SK-N-SH (cell line): ENCODE data around the gene UVRAG. TPM values are rescaled to one million over a fixed set of nuclear protein-coding genes. Genes with fewer than 3 reads are reported as not detected.

Source experiments
- CTCF ChIA-PET: fragments of 300-600, 350-600 bp; formaldehyde crosslinking; extraction: SDS; loops from one replicate; lab custom pipeline; 2021; lab: Yijun Ruan, JAX
- POLR2A ChIA-PET: fragments of 350-600 bp; sonication (Branson Sonifier 250); formaldehyde crosslinking; extraction: SDS; loops from one replicate; lab custom pipeline; 2020; ENCODE audit warnings: antibody characterized with exemption, inconsistent platforms; lab: Yijun Ruan, JAX
- DNase-seq: peaks from one replicate; pipeline ENCODE4 v3.0.0; 2012
- H2AFZ ChIP-seq: fragments of 200-600 bp; sonication (generic); 2 replicates; pipeline ENCODE4 v1.8.1; 2016; ENCODE audit warnings: antibody characterized with exemption, mild to moderate bottlenecking, low read depth
- H3F3A ChIP-seq: fragments of 200-600 bp; sonication (generic); replicated peaks from 2 replicates; pipeline ENCODE3; 2016; ENCODE audit warnings: antibody characterized with exemption, mild to moderate bottlenecking; ENCODE audit not compliant: insufficient read depth
- H3K27ac ChIP-seq, 2 experiments: fragments of 200-500 bp in 1 of 2; fragments of 200-600 bp in 1 of 2; sonication (Bioruptor generic) in 1 of 2; sonication (generic), shearing (Covaris generic) in 1 of 2; 2 replicates each; pipeline versions ENCODE4 v1.5.1 to v1.6.1; 2014 to 2016; ENCODE audit warnings: low read depth in 2 of 2, inconsistent platforms in 1 of 2, low read length in 1 of 2, mild to moderate bottlenecking in 1 of 2, mixed read lengths in 1 of 2
- H3K27me3 ChIP-seq: fragments of 200-600 bp; sonication (generic), shearing (Covaris generic); 2 replicates; pipeline ENCODE4 v1.6.1; 2016; ENCODE audit warnings: mixed run types; ENCODE audit not compliant: insufficient read depth
- H3K36me3 ChIP-seq, 2 experiments: fragments of 200-500 bp in 1 of 2; fragments of 200-600 bp in 1 of 2; sonication (Bioruptor generic) in 1 of 2; sonication (generic) in 1 of 2; replicated peaks in 1 of 2; 2 replicates each; pipeline versions ENCODE3 to v1.5.1; 2014 to 2016; ENCODE audit warnings: low read length in 1 of 2, mild to moderate bottlenecking in 1 of 2; ENCODE audit not compliant: insufficient read depth in 2 of 2, control insufficient read depth in 1 of 2
- H3K4me1 ChIP-seq, 2 experiments: fragments of 200-500 bp in 1 of 2; fragments of 200-600 bp in 1 of 2; sonication (Bioruptor generic) in 1 of 2; sonication (generic), shearing (Covaris generic) in 1 of 2; 2 replicates each; pipeline versions ENCODE4 v1.5.1 to v1.6.1; 2014 to 2016; ENCODE audit warnings: low read depth in 1 of 2, low read length in 1 of 2, mixed run types in 1 of 2; ENCODE audit not compliant: insufficient read depth in 2 of 2, control insufficient read depth in 1 of 2
- H3K4me2 ChIP-seq: fragments of 200-600 bp; sonication (generic), shearing (Covaris generic); 2 replicates; pipeline ENCODE4 v1.6.1; 2017; ENCODE audit warnings: mixed run types
- H3K4me3 ChIP-seq, 2 experiments: fragments of 200-500 bp in 1 of 2; fragments of 200-600 bp in 1 of 2; sonication (Bioruptor generic) in 1 of 2; sonication (generic), shearing (Covaris generic) in 1 of 2; 2 replicates each; pipeline versions ENCODE4 v1.5.1 to v1.8.1; 2014 to 2016; ENCODE audit warnings: low read depth in 2 of 2, inconsistent platforms in 1 of 2, low read length in 1 of 2, mild to moderate bottlenecking in 1 of 2, mixed read lengths in 1 of 2, moderate library complexity in 1 of 2
- H3K79me2 ChIP-seq: fragments of 200-600 bp; sonication (generic); 2 replicates; pipeline ENCODE4 v1.8.1; 2017; ENCODE audit warnings: mild to moderate bottlenecking; ENCODE audit not compliant: insufficient read depth
- H3K9ac ChIP-seq: fragments of 200-600 bp; sonication (generic); 2 replicates; pipeline ENCODE4 v1.6.1; 2017; ENCODE audit warnings: mixed run types
- H3K9me2 ChIP-seq: fragments of 200-600 bp; sonication (generic); 2 replicates; pipeline ENCODE4 v1.6.1; 2017; ENCODE audit warnings: mixed run types
- H3K9me3 ChIP-seq: fragments of 200-600 bp; sonication (generic); 2 replicates; pipeline ENCODE4 v1.6.1; 2017; ENCODE audit warnings: mixed run types, mild to moderate bottlenecking, moderate library complexity
- H4K20me1 ChIP-seq: fragments of 200-600 bp; sonication (generic); 2 replicates; pipeline ENCODE4 v1.6.1; 2017; ENCODE audit warnings: mild to moderate bottlenecking, mixed run types; ENCODE audit not compliant: insufficient read depth
- CHD2 ChIP-seq: fragments of 150-350 bp; IDR thresholded peaks from 2 replicates; pipeline ENCODE4 v1.6.1; 2018; ENCODE audit warnings: low read length; ENCODE audit not compliant: partially characterized antibody
- CTCF ChIP-seq: fragments of 200-600 bp; sonication (generic); IDR thresholded peaks from 2 replicates; pipeline ENCODE4 v1.6.1; 2017; ENCODE audit warnings: antibody characterized with exemption, mild to moderate bottlenecking, moderate library complexity
- EZH2phosphoT487 ChIP-seq: fragments of 200-600 bp; sonication (generic); IDR thresholded peaks from 2 replicates; pipeline ENCODE4 v1.6.1; 2017; ENCODE audit warnings: low read depth, mixed run types, mild to moderate bottlenecking, antibody characterized with exemption, moderate library complexity, borderline replicate concordance
- FOXM1 ChIP-seq: IDR thresholded peaks from 2 replicates; pipeline ENCODE4 v1.4.0; 2012; ENCODE audit warnings: low read depth, mild to moderate bottlenecking
- GABPA ChIP-seq: IDR thresholded peaks from 2 replicates; pipeline ENCODE4 v1.4.0; 2012; ENCODE audit warnings: low read depth, mild to moderate bottlenecking
- GATA2 ChIP-seq: sonication (generic); formaldehyde crosslinking; IDR thresholded peaks from 2 replicates; pipeline ENCODE4 v1.5.0; 2020; ENCODE audit warnings: mild to moderate bottlenecking, missing genetic modification reagents
- MAX ChIP-seq: IDR thresholded peaks from 2 replicates; pipeline ENCODE4 v1.4.0; 2012; ENCODE audit warnings: low read depth
- MXI1 ChIP-seq: IDR thresholded peaks from 2 replicates; pipeline ENCODE4 v1.6.1; 2012; ENCODE audit warnings: mild to moderate bottlenecking, low read depth, low read length, improper control_type of control experiment
- NFIC ChIP-seq: IDR thresholded peaks from 2 replicates; pipeline ENCODE4 v1.4.0; 2012; ENCODE audit warnings: borderline replicate concordance
- NRF1 ChIP-seq: IDR thresholded peaks from 2 replicates; pipeline ENCODE4 v1.6.1; 2012; ENCODE audit warnings: low read depth, mild to moderate bottlenecking, low read length
- RCOR1 ChIP-seq: fragments of 150-350 bp; IDR thresholded peaks from 2 replicates; pipeline ENCODE4 v1.6.1; 2017; ENCODE audit warnings: antibody characterized with exemption, low read length
- REST ChIP-seq: IDR thresholded peaks from 2 replicates; pipeline ENCODE4 v1.6.1; 2012; ENCODE audit warnings: mild to moderate bottlenecking, low read depth, low read length, moderate library complexity
- RFX5 ChIP-seq: IDR thresholded peaks from 2 replicates; pipeline ENCODE4 v1.6.1; 2012; ENCODE audit warnings: mild to moderate bottlenecking, improper control_type of control experiment, low read length
- TAF1 ChIP-seq: IDR thresholded peaks from 2 replicates; pipeline ENCODE4 v1.6.1; 2012; ENCODE audit warnings: low read depth, mild to moderate bottlenecking, low read length, moderate library complexity, borderline replicate concordance
- TCF12 ChIP-seq: IDR thresholded peaks from 2 replicates; pipeline ENCODE4 v1.4.0; 2012
- TEAD4 ChIP-seq: IDR thresholded peaks from 2 replicates; pipeline ENCODE4 v1.4.0; 2012; ENCODE audit warnings: mild to moderate bottlenecking, borderline replicate concordance; ENCODE audit not compliant: insufficient read depth
- WGBS: methylation state at CpG from one replicate; pipeline ENCODE4 v1.1.6; 2017; ENCODE audit warnings: low lambda C conversion rate; 5-methylcytosine and 5-hydroxymethylcytosine counted together
- polyA plus RNA-seq, 3 experiments: library from polyadenylated mRNA; depleted of rRNA; stranded (reverse); fragments of >200 nt; gene quantifications; 2 replicates each; pipeline ENCODE4 v1.2.3, GENCODE V29; 2012

UVRAG gene
- polyA plus RNA-seq, 1 of the 3 experiments (the other 2 are of a cell fraction): 5.8 TPM

- Histone ChIP-seq H3K27me3 (no peaks in the 10 kb centered on the region), H2AFZ (no peak overlapping the region), H3F3A (no peaks in the 10 kb centered on the region), H3K27ac (no peak overlapping the region), H3K9ac (no peak overlapping the region), H3K9me3 (no peaks in the 10 kb centered on the region), H3K36me3 (no peaks in the 10 kb centered on the region), H3K4me3 (no peak overlapping the region), H3K4me1 (peaks cover 0 to 6% of the 10 kb centered on the region in 2 experiments; a peak in 1 of 4 replicates), H3K79me2 (no peaks in the 10 kb centered on the region), H3K9me2 (no peaks in the 10 kb centered on the region), H3K4me2 (no peak overlapping the region), H4K20me1 (no peaks in the 10 kb centered on the region)
- TF ChIP-seq GATA2: no peak
- TF ChIP-seq REST: no peak
- no peak for TF ChIP-seq MAX
- no peak for TF ChIP-seq EZH2phosphoT487
- no peak for TF ChIP-seq FOXM1
- no peak for TF ChIP-seq MXI1
- no peak for TF ChIP-seq CHD2
- TF ChIP-seq TAF1: no peak
- TF ChIP-seq TEAD4: no peak
- TF ChIP-seq RCOR1: no peak
- TF ChIP-seq NRF1: no peak
- no peak for TF ChIP-seq GABPA
- CTCF ChIA-PET: interaction anchor here (1.6 to 4.7 kb wide), 2 partner anchors 15 to 17 kb away, joined by 4 to 33 read pairs; no protein-coding TSS in a partner anchor
- POLR2A ChIA-PET: no interaction called here
- WGBS: 72% methylated on average over 8 of the region's 8 CpGs
- no peak for DNase-seq
Measured at GRCh38 chr11:75786101-75786736, 28.8 kb upstream of the UVRAG start.

- peaks cover 0 to 15% of the 10 kb centered on the region in 2 experiments; a peak in 1 of 4 replicates for H3K4me1 ChIP-seq
- H3K9me3 ChIP-seq: no peaks in the 10 kb centered on the region
- POLR2A ChIA-PET: no interaction called here
- H3K27me3 ChIP-seq: no peaks in the 10 kb centered on the region; the same call in 1 of the 2 replicates
- CTCF ChIA-PET: interaction anchor here (1.1 to 4.7 kb wide), 3 partner anchors 10 to 78 kb away, joined by 4 to 33 read pairs (median 10); no protein-coding TSS in a partner anchor
- H2AFZ ChIP-seq: no peak overlapping the region
- H3K27ac ChIP-seq: no peak overlapping the region
- no peaks in the 10 kb centered on the region for H3K9me2 ChIP-seq
- H3F3A ChIP-seq: no peaks in the 10 kb centered on the region
- no peaks in the 10 kb centered on the region for H4K20me1 ChIP-seq
- no peaks in the 10 kb centered on the region for H3K79me2 ChIP-seq
- DNase-seq: no peak
- WGBS: 92% methylated on average over 2 of the region's 3 CpGs
- H3K4me3 ChIP-seq: no peak overlapping the region
- H3K4me2 ChIP-seq: no peak overlapping the region
- TF ChIP-seq MAX (no peak), CTCF (no peak), NFIC (no peak), RFX5 (no peak), TCF12 (no peak)
- no peaks in the 10 kb centered on the region for H3K36me3 ChIP-seq
- no peak overlapping the region for H3K9ac ChIP-seq
Measured at GRCh38 chr11:75789521-75789920, 25.5 kb upstream of the UVRAG start.
